WTC11 (cell line): Measurements from ENCODE around the gene TOR1AIP2. TPM values are rescaled to one million over a fixed set of nuclear protein-coding genes. Genes with fewer than 3 reads are reported as not detected.

ENCODE experiments used
- NFYB ChIP-seq: sonication (generic); formaldehyde crosslinking; conservative IDR thresholded peaks from 2 replicates; pipeline ENCODE4 v1.8.0; 2022; ENCODE audit warnings: low read depth, missing genetic modification reagents
- ZNF396 ChIP-seq: fragments of 250-450 bp; sonication (Bioruptor Pico); IDR thresholded peaks from 2 replicates; pipeline ENCODE4 v1.8.0; 2021; ENCODE audit warnings: mild to moderate bottlenecking, moderate library complexity, borderline replicate concordance
- ZNF416 ChIP-seq: fragments of 250-450 bp; sonication (Bioruptor Pico); IDR thresholded peaks from 2 replicates; pipeline ENCODE4 v1.9.0; 2021; ENCODE audit warnings: mild to moderate bottlenecking, inconsistent platforms
- total RNA-seq: library from RNA; stranded (reverse); gene quantifications from 3 replicates; pipeline ENCODE4 v1.2.3, GENCODE V29; 2021
- TF ChIP-seq, protein P1 (sequence below): sonication (generic); formaldehyde crosslinking; IDR thresholded peaks from 2 replicates; pipeline ENCODE4 v1.8.1; 2023; ENCODE audit warnings: mild to moderate bottlenecking, missing genetic modification reagents, moderate library complexity

Gene TOR1AIP2
- total RNA-seq, 1 experiment from 2014 or later, result 57.2 TPM

GRCh38 chr1:179793281-179793680, 84.3 kb downstream of the TOR1AIP2 start (continued):
- TF ChIP-seq, protein P1, sequence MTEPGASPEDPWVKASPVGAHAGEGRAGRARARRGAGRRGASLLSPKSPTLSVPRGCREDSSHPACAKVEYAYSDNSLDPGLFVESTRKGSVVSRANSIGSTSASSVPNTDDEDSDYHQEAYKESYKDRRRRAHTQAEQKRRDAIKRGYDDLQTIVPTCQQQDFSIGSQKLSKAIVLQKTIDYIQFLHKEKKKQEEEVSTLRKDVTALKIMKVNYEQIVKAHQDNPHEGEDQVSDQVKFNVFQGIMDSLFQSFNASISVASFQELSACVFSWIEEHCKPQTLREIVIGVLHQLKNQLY (CRISPR knock-in tag), result no peak
- TF ChIP-seq NFYB (CRISPR knock-in tag), result no peak
- no peak for TF ChIP-seq ZNF396
- no peak for TF ChIP-seq ZNF416 (CRISPR knock-in tag)

Other genes starting within 250 kb of the TOR1AIP2 start
- 0.07 to 0.09 TPM (median 0.07 TPM) in 3 replicates for gene FAM163A, start 134.5 kb downstream of the TOR1AIP2 start, total RNA-seq
- 17.3 to 18.7 TPM (median 17.7 TPM) in 3 replicates for gene TOR1AIP1, start 4.5 kb upstream of the TOR1AIP2 start, total RNA-seq
- 34.2 to 36.7 TPM (median 35.4 TPM) in 3 replicates for gene CEP350, start 77.0 kb upstream of the TOR1AIP2 start, total RNA-seq